ENCODE measurements around the gene IRF3. TPM values are rescaled to one million over a fixed set of nuclear protein-coding genes. Genes with fewer than 3 reads are reported as not detected.

The IRF3 gene
- total and polyA plus RNA-seq, 4 donors = 52.8 to 97.3 (median 81.5) TPM

- Histone ChIP-seq H3K27me3 (ENCODE audit: control insufficient read depth in 3 of 3, insufficient read depth in 3 of 3, low read length in 2 of 3) (peaks cover 0 to 5% (median 0%) of the 10 kb centered on the region in 3 donors), H3K27ac (ENCODE audit: low read depth in 1 of 2, low read length in 1 of 2) (peak within 1 kb of the TSS in 1 of 2 donors; percentile 77), H3K9ac (ENCODE audit: insufficient read depth in 1 of 2, low read length in 2 of 2) (peak within 1 kb of the TSS; percentile 53 to 57), H3K4me1 (ENCODE audit: control insufficient read depth in 5 of 5, insufficient read depth in 5 of 5, low read length in 5 of 5) (peaks cover 0 to 32% (median 10%) of the 10 kb centered on the region in 5 donors), H3K4me3 (peak within 1 kb of the TSS; percentile 39), H3K9me3 (ENCODE audit: control insufficient read depth in 4 of 4, insufficient read depth in 3 of 4, low read length in 3 of 4) (no peaks in the 10 kb centered on the region), H3K36me3 (ENCODE audit: control insufficient read depth in 4 of 4, insufficient read depth in 4 of 4, low read length in 4 of 4) (peaks cover 0 to 14% (median 10%) of the 10 kb centered on the region in 4 donors)
- DNase-seq (peak; percentile 89 to 93 (median 92)), ATAC-seq (ENCODE audit: insufficient read depth, low FRiP score) (peak; percentile 54)
- 3% methylated on average over 38 of the region's 38 CpGs for WGBS, 2 donors
- TF ChIP-seq CTCF (IDR thresholded peaks at IDR 0.05; ENCODE audit: control extremely low read depth, extremely low read depth) = no peak
Measured at GRCh38 chr19:49690656-49691242, 25.1 kb upstream of the IRF3 start, which contains the start of gene CPT1C. TSS of gene CPT1C (plus strand) at chr19:49691116. CDS start at chr19:49692253, 1,137 bp downstream.

- H3K36me3 ChIP-seq (ENCODE audit: control insufficient read depth in 4 of 4, insufficient read depth in 4 of 4, low read length in 4 of 4) = peaks cover 0 to 17% (median 12%) of the 10 kb centered on the region in 4 donors
- H3K27ac ChIP-seq (ENCODE audit: low read depth in 1 of 2, low read length in 1 of 2) = peak overlapping the region in 1 of 2 donors; percentile 77
- H3K9ac ChIP-seq (ENCODE audit: insufficient read depth in 1 of 2, low read length in 2 of 2) = peak overlapping the region; percentile 53 to 57
- H3K4me3 ChIP-seq = peak overlapping the region; percentile 39
- no peak for TF ChIP-seq CTCF (IDR thresholded peaks at IDR 0.05; ENCODE audit: control extremely low read depth, extremely low read depth)
- DNase-seq = peak in 1 of 3 donors; percentile 29
- peaks cover 0 to 5% (median 0%) of the 10 kb centered on the region in 3 donors for H3K27me3 ChIP-seq (ENCODE audit: control insufficient read depth in 3 of 3, insufficient read depth in 3 of 3, low read length in 2 of 3)
- WGBS, 2 donors = 16 to 18% methylated on average over 34 to 39 of the region's 39 CpGs
- no peak for ATAC-seq (ENCODE audit: insufficient read depth, low FRiP score)
- H3K4me1 ChIP-seq (ENCODE audit: control insufficient read depth in 5 of 5, insufficient read depth in 5 of 5, low read length in 5 of 5) = peaks cover 0 to 32% (median 10%) of the 10 kb centered on the region in 5 donors
- no peaks in the 10 kb centered on the region for H3K9me3 ChIP-seq (ENCODE audit: control insufficient read depth in 4 of 4, insufficient read depth in 3 of 4, low read length in 3 of 4)
Measured at GRCh38 chr19:49690079-49690655, 24.5 kb upstream of the IRF3 start.

GRCh38 chr19:49689133-49690078, 23.7 kb upstream of the IRF3 start, which contains the start of gene ADM5:
TSS of gene ADM5 (plus strand) at chr19:49689594. CDS start at chr19:49689838, 244 bp downstream.
- Histone ChIP-seq H3K9ac (ENCODE audit: insufficient read depth in 1 of 2, low read length in 2 of 2) (peak within 1 kb of the TSS; percentile 53 to 57), H3K27ac (ENCODE audit: low read depth in 1 of 2, low read length in 1 of 2) (peak within 1 kb of the TSS; percentile 58 to 77), H3K4me3 (peak within 1 kb of the TSS; percentile 39), H3K4me1 (ENCODE audit: control insufficient read depth in 5 of 5, insufficient read depth in 5 of 5, low read length in 5 of 5) (peaks cover 0 to 32% (median 10%) of the 10 kb centered on the region in 5 donors), H3K36me3 (ENCODE audit: control insufficient read depth in 4 of 4, insufficient read depth in 4 of 4, low read length in 4 of 4) (peaks cover 0 to 25% (median 17%) of the 10 kb centered on the region in 4 donors), H3K27me3 (ENCODE audit: control insufficient read depth in 3 of 3, insufficient read depth in 3 of 3, low read length in 2 of 3) (peaks cover 0 to 5% (median 0%) of the 10 kb centered on the region in 3 donors), H3K9me3 (ENCODE audit: control insufficient read depth in 4 of 4, insufficient read depth in 3 of 4, low read length in 3 of 4) (no peaks in the 10 kb centered on the region)
- 35% methylated on average over 54 of the region's 54 CpGs for WGBS, 2 donors
- no peak for ATAC-seq (ENCODE audit: insufficient read depth, low FRiP score)
- TF ChIP-seq CTCF (IDR thresholded peaks at IDR 0.05; ENCODE audit: control extremely low read depth, extremely low read depth) = no peak
- DNase-seq = peak; percentile 39 to 62 (median 49)
